Psoas muscle (tissue), 8 donors: ENCODE measurements around the gene CLSTN2. TPM values are rescaled to one million over a fixed set of nuclear protein-coding genes. Genes with fewer than 3 reads are reported as not detected.

Source experiments
- ATAC-seq, 4 donors: fragments of 200-7000 bp; cut with Tn5 transposase; one replicate each; pipeline ENCODE4 v1.9.1; 2020; ENCODE audit warnings: moderate library complexity in 3 of 4, mild to moderate bottlenecking in 2 of 4
- DNase-seq, 2 donors: peaks; one replicate each; pipeline ENCODE4 v3.0.0-alpha.2; 2020
- H3K27ac ChIP-seq: fragments of 200-600 bp; one replicate; pipeline ENCODE4 v1.8.0; 2022
- H3K27me3 ChIP-seq, 3 donors: fragments of 200-600 bp in 1 of 3; one replicate each; pipeline versions ENCODE4 v1.6.1 to v1.8.0; 2013 to 2022; ENCODE audit warnings: low read length in 2 of 3, mild to moderate bottlenecking in 2 of 3, moderate library complexity in 1 of 3; ENCODE audit not compliant: insufficient read depth in 3 of 3
- H3K36me3 ChIP-seq, 2 donors: fragments of 200-600 bp in 1 of 2; one replicate each; pipeline versions ENCODE4 v1.6.1 to v1.8.0; 2013 to 2022; ENCODE audit warnings: low read depth in 1 of 2, mild to moderate bottlenecking in 1 of 2, moderate library complexity in 1 of 2; ENCODE audit not compliant: insufficient read depth in 1 of 2
- H3K4me1 ChIP-seq: fragments of 200-600 bp; one replicate; pipeline ENCODE4 v1.8.0; 2022
- H3K4me3 ChIP-seq: fragments of 200-600 bp; one replicate; pipeline ENCODE4 v1.8.0; 2022; ENCODE audit warnings: mild to moderate bottlenecking
- H3K9me3 ChIP-seq: fragments of 200-600 bp; one replicate; pipeline ENCODE4 v1.8.0; 2022
- WGBS, 3 donors: extraction: QIAGEN DNeasy Blood & Tissue Kit; methylation state at CpG; one replicate each; pipeline versions ENCODE4 v1.1.6 to v1.1.7; 2013; 5-methylcytosine and 5-hydroxymethylcytosine counted together
- intact Hi-C, 2 donors: fragments of 100-400 bp; cut with DNase I; formaldehyde crosslinking; loops; one replicate each; pipeline versions ENCODE4 v1.11.0 to v1.14.2; 2022
- polyA plus RNA-seq, 3 donors: library from polyadenylated mRNA; stranded (reverse); fragments of 200-250 nt; gene quantifications; one replicate each; pipeline ENCODE4 v1.2.3, GENCODE V29; 2013
- total RNA-seq, 4 donors: library from RNA; stranded (reverse); fragmentation: NEBNext Ultra II Directional in 2 of 4; extraction: Animal tissue kit (Norgen Biotek cat#: 25700) in 2 of 4; gene quantifications; one replicate each; pipeline versions ENCODE4 v1.2.1 to v1.2.4, GENCODE V29; 2021 to 2023
- TF ChIP-seq, protein P1 (sequence below): fragments of 200-600 bp; IDR thresholded peaks from one replicate; pipeline ENCODE4 v1.8.0; 2022; ENCODE audit warnings: antibody characterized with exemption
- donor health status: healthy with polysubstance abuse.
- donor health status: DM: no; HTN: no; CAD: no; lungs with moderate emphysema.
- donor health status: Bipolar disorder and iron deficiency.
- donor health status: healthy.
- donor health status: DM: yes; HTN: yes; CAD: no.
- donor health status: DM: no; HTN: no; CAD: no.
- donor health status: DM: no; HTN: no; CAD: no.
- donor health status: DM: yes; HTN: yes; CAD: no.

Gene CLSTN2
- total and polyA plus RNA-seq, 7 donors: 0.24 to 5.0 (median 1.5) TPM

GRCh38 chr3:140052771-140053702 is 118.1 kb downstream of the CLSTN2 start:
- no peaks in the 10 kb centered on the region for H3K36me3 ChIP-seq
- H3K4me1 ChIP-seq: no peaks in the 10 kb centered on the region
- intact Hi-C loops: no loop called here
- no peak overlapping the region for H3K4me3 ChIP-seq
- no peak overlapping the region for H3K27ac ChIP-seq
- no peak for ATAC-seq
- no peak for DNase-seq
- H3K9me3 ChIP-seq: no peaks in the 10 kb centered on the region
- H3K27me3 ChIP-seq: no peaks in the 10 kb centered on the region
- TF ChIP-seq, protein P1, sequence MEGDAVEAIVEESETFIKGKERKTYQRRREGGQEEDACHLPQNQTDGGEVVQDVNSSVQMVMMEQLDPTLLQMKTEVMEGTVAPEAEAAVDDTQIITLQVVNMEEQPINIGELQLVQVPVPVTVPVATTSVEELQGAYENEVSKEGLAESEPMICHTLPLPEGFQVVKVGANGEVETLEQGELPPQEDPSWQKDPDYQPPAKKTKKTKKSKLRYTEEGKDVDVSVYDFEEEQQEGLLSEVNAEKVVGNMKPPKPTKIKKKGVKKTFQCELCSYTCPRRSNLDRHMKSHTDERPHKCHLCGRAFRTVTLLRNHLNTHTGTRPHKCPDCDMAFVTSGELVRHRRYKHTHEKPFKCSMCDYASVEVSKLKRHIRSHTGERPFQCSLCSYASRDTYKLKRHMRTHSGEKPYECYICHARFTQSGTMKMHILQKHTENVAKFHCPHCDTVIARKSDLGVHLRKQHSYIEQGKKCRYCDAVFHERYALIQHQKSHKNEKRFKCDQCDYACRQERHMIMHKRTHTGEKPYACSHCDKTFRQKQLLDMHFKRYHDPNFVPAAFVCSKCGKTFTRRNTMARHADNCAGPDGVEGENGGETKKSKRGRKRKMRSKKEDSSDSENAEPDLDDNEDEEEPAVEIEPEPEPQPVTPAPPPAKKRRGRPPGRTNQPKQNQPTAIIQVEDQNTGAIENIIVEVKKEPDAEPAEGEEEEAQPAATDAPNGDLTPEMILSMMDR: no peak
- WGBS, 3 donors: 32 to 40% (median 33%) methylated on average over 11 of the region's 11 CpGs

- intact Hi-C loops: no loop called here
- TF ChIP-seq, protein P1: no peak
These were observed 118.8 kb downstream of the CLSTN2 start for GRCh38 chr3:140053794-140054193.

GRCh38 chr3:140055092-140055791 is 120.3 kb downstream of the CLSTN2 start:
- 95 to 97% (median 96%) methylated on average over 6 of the region's 6 CpGs for WGBS, 3 donors

More at GRCh38 chr3:140053794-140054193, 118.8 kb downstream of the CLSTN2 start:
- no peak for ATAC-seq
- H3K9me3 ChIP-seq: no peaks in the 10 kb centered on the region
- WGBS, 3 donors: 55 to 79% (median 67%) methylated on average over 3 of the region's 3 CpGs
- no peaks in the 10 kb centered on the region for H3K4me1 ChIP-seq
- H3K27ac ChIP-seq: no peak overlapping the region
- no peak for DNase-seq
- no peaks in the 10 kb centered on the region for H3K27me3 ChIP-seq
- H3K36me3 ChIP-seq: no peaks in the 10 kb centered on the region
- H3K4me3 ChIP-seq: no peak overlapping the region

DNA sequence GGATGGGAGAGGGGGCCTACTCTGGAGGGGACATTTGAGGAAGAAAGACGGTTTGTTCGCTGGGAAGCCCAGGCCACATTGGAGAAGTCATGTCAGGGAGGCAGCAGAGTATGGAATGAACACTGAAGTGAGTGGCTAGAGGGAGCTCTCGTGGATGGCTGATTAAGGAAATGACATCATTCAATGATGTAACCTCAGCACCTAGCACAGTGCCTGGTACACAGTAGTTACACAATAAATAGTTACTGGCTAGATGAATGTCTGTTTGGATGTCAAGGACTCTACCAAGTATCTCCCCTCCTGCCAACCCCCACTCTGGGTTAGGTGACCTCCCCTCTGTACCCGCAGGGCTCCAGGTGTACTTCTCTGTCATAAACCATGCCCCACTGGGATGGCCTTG is 121.1 kb downstream of the CLSTN2 start:
- 87 to 92% (median 91%) methylated on average over 4 of the region's 4 CpGs for WGBS, 3 donors
- TF ChIP-seq, protein P1: no peak
- Histone ChIP-seq H3K36me3 (no peaks in the 10 kb centered on the region), H3K27me3 (no peaks in the 10 kb centered on the region), H3K4me1 (no peaks in the 10 kb centered on the region), H3K4me3 (no peak overlapping the region), H3K27ac (no peak overlapping the region), H3K9me3 (no peaks in the 10 kb centered on the region)
- DNase-seq (no peak), ATAC-seq (no peak)
- intact Hi-C loops: no loop called here

More at GRCh38 chr3:140055092-140055791, 120.3 kb downstream of the CLSTN2 start:
- H3K4me1 ChIP-seq: no peaks in the 10 kb centered on the region
- ATAC-seq (no peak), DNase-seq (no peak)
- no peaks in the 10 kb centered on the region for H3K36me3 ChIP-seq
- no peaks in the 10 kb centered on the region for H3K9me3 ChIP-seq
- H3K27me3 ChIP-seq: no peaks in the 10 kb centered on the region
- H3K4me3 ChIP-seq: no peak overlapping the region
- intact Hi-C loops: no loop called here
- TF ChIP-seq, protein P1: no peak
- no peak overlapping the region for H3K27ac ChIP-seq
